GM06990 (cell line): Measurements from ENCODE around the gene KRT6B.

ENCODE experiments used
- DNase-seq: peaks from one replicate; pipeline ENCODE4 v3.0.0-alpha.2; 2011; ENCODE audit not compliant: insufficient read length; ENCODE audit errors: extremely low read depth
- H3K27me3 ChIP-seq: replicated peaks from 2 replicates; pipeline ENCODE4 v1.6.0; 2011; ENCODE audit warnings: low read length; ENCODE audit not compliant: control insufficient read depth, insufficient read depth
- H3K36me3 ChIP-seq: 2 replicates; pipeline ENCODE4 v1.5.1; 2011; ENCODE audit warnings: low read length; ENCODE audit not compliant: control insufficient read depth, insufficient read depth
- H3K4me3 ChIP-seq: replicated peaks from 2 replicates; pipeline ENCODE4 v1.5.1; 2011; ENCODE audit warnings: low read depth, mild to moderate bottlenecking, control low read depth, low read length
- CTCF ChIP-seq: IDR thresholded peaks from 2 replicates; pipeline ENCODE4 v1.5.1; 2011; ENCODE audit warnings: low read length, control low read depth, mild to moderate bottlenecking, inconsistent platforms; ENCODE audit not compliant: insufficient read depth, poor library complexity, severe bottlenecking

Gene KRT6B

GRCh38 chr12:52423661-52424500 is 28.1 kb downstream of the KRT6B start:
- Histone ChIP-seq H3K4me3 (no peak overlapping the region), H3K27me3 (peaks cover 5% of the 10 kb centered on the region; the same call in 1 of the 2 replicates)
- no peak for DNase-seq

DNA sequence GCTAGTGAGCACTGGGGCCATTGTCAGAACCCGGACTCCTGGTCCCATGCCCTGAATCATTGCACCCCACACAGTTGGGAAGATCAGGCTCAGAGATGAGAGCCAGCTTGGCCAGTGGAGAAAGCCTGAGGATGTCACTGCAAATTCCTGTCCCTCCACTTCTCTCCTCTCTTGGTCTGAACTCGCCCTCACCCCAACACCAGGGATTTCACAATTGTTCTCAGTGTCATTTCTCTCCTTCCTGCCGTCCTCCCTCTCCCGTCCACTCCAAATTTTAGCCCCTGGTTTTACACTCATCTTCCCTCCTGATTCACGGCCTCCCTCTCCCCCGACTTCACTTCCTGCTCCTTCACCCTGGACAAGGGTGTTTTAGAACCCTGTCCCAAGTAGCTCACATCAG is 28.9 kb downstream of the KRT6B start:
- Histone ChIP-seq H3K27me3 (peaks cover 5% of the 10 kb centered on the region; the same call in 1 of the 2 replicates), H3K4me3 (no peak overlapping the region), H3K36me3 (no peaks in the 10 kb centered on the region)
- TF ChIP-seq CTCF: no peak
- DNase-seq: no peak

More at GRCh38 chr12:52423661-52424500, 28.1 kb downstream of the KRT6B start:
- H3K36me3 ChIP-seq: no peaks in the 10 kb centered on the region
- TF ChIP-seq CTCF: no peak

DNA sequence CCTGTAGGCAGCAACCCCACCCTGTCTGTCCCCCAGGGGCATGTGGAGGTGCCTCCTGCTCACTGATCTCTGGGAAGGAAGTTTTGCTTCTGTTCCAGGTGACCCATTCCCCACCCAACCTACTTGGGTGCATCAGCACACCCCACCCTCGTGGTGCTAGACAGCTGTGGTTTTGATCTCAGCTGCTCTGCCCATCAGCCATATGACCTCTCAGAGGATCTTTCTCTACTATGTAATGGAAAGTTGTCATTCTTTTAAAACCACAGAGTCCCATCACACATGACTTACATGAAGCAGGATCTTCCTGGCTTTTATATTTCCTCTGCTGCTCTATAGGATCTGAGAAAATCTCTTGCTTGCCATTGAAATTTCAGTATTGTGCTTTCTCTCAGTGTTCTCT is 32.3 kb downstream of the KRT6B start:
- H3K36me3 ChIP-seq: no peaks in the 10 kb centered on the region
- H3K27me3 ChIP-seq: peaks cover 4% of the 10 kb centered on the region
- no peak for DNase-seq
- H3K4me3 ChIP-seq: no peak overlapping the region
- TF ChIP-seq CTCF: no peak

- no peak for DNase-seq
- Histone ChIP-seq H3K4me3 (no peak overlapping the region), H3K36me3 (no peaks in the 10 kb centered on the region), H3K27me3 (peaks cover 3% of the 10 kb centered on the region)
- no peak for TF ChIP-seq CTCF
Measured at GRCh38 chr12:52418576-52419110, 33.3 kb downstream of the KRT6B start.

- no peak for DNase-seq
- no peaks in the 10 kb centered on the region; the same call in 1 of the 2 replicates for H3K27me3 ChIP-seq
- H3K4me3 ChIP-seq: no peak overlapping the region
- no peaks in the 10 kb centered on the region for H3K36me3 ChIP-seq
- no peak for TF ChIP-seq CTCF
Measured at GRCh38 chr12:52417740-52418139, 34.2 kb downstream of the KRT6B start.
